ENCODE data around the gene ART5. TPM values are rescaled to one million over a fixed set of nuclear protein-coding genes. Genes with fewer than 3 reads are reported as not detected.

ART5 gene
- total and polyA plus RNA-seq, 2 of the 4 experiments (the other 2 are of a cell fraction) = not detected

DNA sequence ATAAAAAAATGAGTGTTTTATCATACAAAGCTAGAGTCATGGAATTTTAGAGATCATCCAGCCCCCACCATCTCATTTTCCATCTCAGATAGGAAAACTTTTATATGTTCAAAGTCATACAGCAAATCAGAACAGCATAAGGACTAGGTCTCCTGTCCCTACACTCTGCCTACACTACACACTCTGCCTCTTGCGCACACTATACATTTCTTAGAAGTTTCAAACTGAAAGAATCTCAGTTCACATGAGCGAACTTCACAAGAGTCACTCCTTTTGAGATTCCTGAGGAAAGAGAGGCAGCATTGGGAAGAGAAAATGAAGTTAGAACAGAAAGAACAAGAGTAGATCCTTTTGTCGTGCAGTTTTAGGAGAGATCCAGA, 36.5 kb downstream of the ART5 start:
- Histone ChIP-seq H2AFZ (replicated peaks; ENCODE audit: low read length, poor library complexity) (no peak overlapping the region), H2BK5ac (ENCODE audit: low read depth, low read length, poor library complexity, severe bottlenecking) (no peak overlapping the region), H3K4me2 (ENCODE audit: low read depth, low read length) (no peak overlapping the region), H4K5ac (ENCODE audit: low read depth, low read length) (no peak overlapping the region), H4K91ac (ENCODE audit: insufficient read depth, low read depth, low read length) (no peak overlapping the region), H3K4ac (ENCODE audit: low read depth, low read length) (no peak overlapping the region), H3K23ac (ENCODE audit: low read depth, low read length) (no peak overlapping the region), H2BK15ac (ENCODE audit: low read depth, low read length) (no peak overlapping the region), H3K27me3 (ENCODE audit: control insufficient read depth, insufficient read depth, low read length) (peaks cover 11% of the 10 kb centered on the region), H4K20me1 (ENCODE audit: insufficient read depth, low read length) (no peaks in the 10 kb centered on the region), H3K9ac (ENCODE audit: low read depth, low read length) (no peak overlapping the region), H3K14ac (replicated peaks; ENCODE audit: low read depth, low read length) (no peak overlapping the region), H3K18ac (ENCODE audit: low read depth, low read length) (no peak overlapping the region), H2AK5ac (ENCODE audit: low read depth, low read length) (no peak overlapping the region), H3K27ac (ENCODE audit: insufficient read depth, low read length) (no peak overlapping the region), H3K9me3 (ENCODE audit: control insufficient read depth, insufficient read depth, low read length) (no peaks in the 10 kb centered on the region), H3K79me1 (ENCODE audit: low read depth in 1 of 2, low read length in 2 of 2) (no peaks in the 10 kb centered on the region), H4K8ac (ENCODE audit: low read depth in 2 of 2, low read length in 2 of 2) (no peak overlapping the region), H2BK20ac (ENCODE audit: low read depth, low read length) (no peak overlapping the region), H2BK120ac (ENCODE audit: low read depth, low read length) (no peak overlapping the region), H3K4me3 (ENCODE audit: insufficient read depth, low read depth, low read length) (no peak overlapping the region), H3K9me1 (ENCODE audit: insufficient read depth, low read length) (no peaks in the 10 kb centered on the region), H2AK9ac (replicated peaks; ENCODE audit: low read depth, low read length, poor library complexity) (no peak overlapping the region), H3K36me3 (ENCODE audit: control insufficient read depth, insufficient read depth, low read length) (no peaks in the 10 kb centered on the region), H3K56ac (ENCODE audit: extremely low read depth, insufficient read depth, low read length) (no peak overlapping the region), H3K4me1 (ENCODE audit: control insufficient read depth, insufficient read depth, low read length) (no peaks in the 10 kb centered on the region)
- ChIA-PET POLR2A (ENCODE audit: unreplicated experiment) (no interaction called here), CTCF (no interaction called here)
- intact Hi-C loops (cut with micrococcal nuclease) = no loop called here
- no TSS peak for BruUV-seq (replicated peaks)
- dilution Hi-C loops (cut with HindIII; ENCODE audit: low sequenced_read_pairs, unreplicated experiment) = no loop called here
- DNase-seq (no peak), ATAC-seq (ENCODE audit: low read depth) (no peak)
- no peak for TF ChIP-seq RCOR1 (IDR thresholded peaks at IDR 0.05; ENCODE audit: insufficient replicate concordance, low read length)
- TF ChIP-seq CEBPB (IDR thresholded peaks at IDR 0.05; ENCODE audit: low read depth, low read length) = no peak
- no peak for TF ChIP-seq POLR2A (IDR thresholded peaks at IDR 0.05; ENCODE audit: low read depth, low read length)
- TF ChIP-seq FOS (IDR thresholded peaks at IDR 0.05; ENCODE audit: low read depth, low read length) = no peak
- TF ChIP-seq, protein P1, sequence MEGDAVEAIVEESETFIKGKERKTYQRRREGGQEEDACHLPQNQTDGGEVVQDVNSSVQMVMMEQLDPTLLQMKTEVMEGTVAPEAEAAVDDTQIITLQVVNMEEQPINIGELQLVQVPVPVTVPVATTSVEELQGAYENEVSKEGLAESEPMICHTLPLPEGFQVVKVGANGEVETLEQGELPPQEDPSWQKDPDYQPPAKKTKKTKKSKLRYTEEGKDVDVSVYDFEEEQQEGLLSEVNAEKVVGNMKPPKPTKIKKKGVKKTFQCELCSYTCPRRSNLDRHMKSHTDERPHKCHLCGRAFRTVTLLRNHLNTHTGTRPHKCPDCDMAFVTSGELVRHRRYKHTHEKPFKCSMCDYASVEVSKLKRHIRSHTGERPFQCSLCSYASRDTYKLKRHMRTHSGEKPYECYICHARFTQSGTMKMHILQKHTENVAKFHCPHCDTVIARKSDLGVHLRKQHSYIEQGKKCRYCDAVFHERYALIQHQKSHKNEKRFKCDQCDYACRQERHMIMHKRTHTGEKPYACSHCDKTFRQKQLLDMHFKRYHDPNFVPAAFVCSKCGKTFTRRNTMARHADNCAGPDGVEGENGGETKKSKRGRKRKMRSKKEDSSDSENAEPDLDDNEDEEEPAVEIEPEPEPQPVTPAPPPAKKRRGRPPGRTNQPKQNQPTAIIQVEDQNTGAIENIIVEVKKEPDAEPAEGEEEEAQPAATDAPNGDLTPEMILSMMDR (conservative IDR thresholded peaks at IDR 0.05; ENCODE audit: low read depth, low read length) = no peak
- no peak for TF ChIP-seq MXI1 (IDR thresholded peaks at IDR 0.05; ENCODE audit: borderline replicate concordance, low read depth, low read length)
- no peak for TF ChIP-seq CHD1 (IDR thresholded peaks at IDR 0.05; ENCODE audit: low read depth, low read length)
- TF ChIP-seq MAFK (IDR thresholded peaks at IDR 0.05; ENCODE audit: low read depth, low read length) = no peak
- no peak for TF ChIP-seq USF2 (IDR thresholded peaks at IDR 0.05; ENCODE audit: low read depth, low read length)
- TF ChIP-seq RFX5 (IDR thresholded peaks at IDR 0.05; ENCODE audit: low read depth, low read length) = no peak
- TF ChIP-seq, protein P2, sequence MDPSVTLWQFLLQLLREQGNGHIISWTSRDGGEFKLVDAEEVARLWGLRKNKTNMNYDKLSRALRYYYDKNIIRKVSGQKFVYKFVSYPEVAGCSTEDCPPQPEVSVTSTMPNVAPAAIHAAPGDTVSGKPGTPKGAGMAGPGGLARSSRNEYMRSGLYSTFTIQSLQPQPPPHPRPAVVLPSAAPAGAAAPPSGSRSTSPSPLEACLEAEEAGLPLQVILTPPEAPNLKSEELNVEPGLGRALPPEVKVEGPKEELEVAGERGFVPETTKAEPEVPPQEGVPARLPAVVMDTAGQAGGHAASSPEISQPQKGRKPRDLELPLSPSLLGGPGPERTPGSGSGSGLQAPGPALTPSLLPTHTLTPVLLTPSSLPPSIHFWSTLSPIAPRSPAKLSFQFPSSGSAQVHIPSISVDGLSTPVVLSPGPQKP (IDR thresholded peaks at IDR 0.05; ENCODE audit: borderline replicate concordance, low read depth, low read length) = no peak
- no peak for TF ChIP-seq MAZ (IDR thresholded peaks at IDR 0.05; ENCODE audit: borderline replicate concordance, low read depth, low read length)
- no peak for TF ChIP-seq NFE2L2 (IDR thresholded peaks at IDR 0.05; ENCODE audit: low read depth, low read length)
- TF ChIP-seq BHLHE40 (IDR thresholded peaks at IDR 0.05; ENCODE audit: low read depth, low read length) = no peak
- no peak for TF ChIP-seq SMC3 (IDR thresholded peaks at IDR 0.05; ENCODE audit: low read depth, low read length)
- no CpG with 5 or more reads among the region's 3 CpGs for WGBS, 2 experiments (ENCODE audit: extremely low coverage in 2 of 2, insufficient read length in 1 of 2)
- in situ Hi-C loops (cut with MboI; ENCODE audit: low sequenced_read_pairs) = no loop called here
